Activated CD4-positive, alpha-beta T cell treated with anti-CD3 and anti-CD28 coated beads, Interleukin-2, Interleukin-4, amounts not matched to agents 100 ng/mL and 50 ng/mL, durations not matched to agents 16 hours and 8 hours (primary cell): Measurements from ENCODE around the gene DOK6.
"Not testable (repeated sequence)": the region's sequence is repeated elsewhere in the genome, so short reads cannot be mapped to it uniquely, and the experiment has no call there.

Source experiments
- DNase-seq: peaks from one replicate; pipeline ENCODE4 v3.0.0-alpha.2; 2020; ENCODE audit warnings: low spot score

The DOK6 gene

GRCh38 chr18:69813559-69813958 is 412.9 kb downstream of the DOK6 start:
- DNase-seq, result no peak

DNA sequence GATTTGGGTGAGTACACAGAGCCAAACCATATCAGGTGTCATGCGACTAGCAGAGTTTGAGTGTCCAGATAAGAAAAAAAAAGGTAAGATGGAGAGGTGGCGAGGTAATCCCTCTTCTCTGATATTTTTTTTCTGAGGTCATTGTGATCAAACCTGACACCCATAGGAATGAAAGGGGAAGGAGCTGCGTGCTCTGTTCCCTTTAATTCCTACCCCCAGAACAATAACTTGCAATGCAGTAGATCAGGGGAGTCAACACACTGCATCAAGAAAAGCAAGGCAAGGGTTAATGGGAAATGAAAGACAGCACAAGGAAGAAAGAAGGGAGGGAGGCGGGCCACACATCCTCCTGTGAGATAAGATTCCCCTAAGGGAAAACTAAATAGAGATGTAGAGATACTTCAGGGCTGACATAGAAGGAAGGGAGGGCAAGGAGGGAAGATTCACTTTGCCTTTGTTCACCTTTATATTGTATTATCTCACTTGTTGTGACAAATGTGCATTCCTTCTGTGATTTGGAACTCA is 414.2 kb downstream of the DOK6 start:
- DNase-seq, result no peak

DNA sequence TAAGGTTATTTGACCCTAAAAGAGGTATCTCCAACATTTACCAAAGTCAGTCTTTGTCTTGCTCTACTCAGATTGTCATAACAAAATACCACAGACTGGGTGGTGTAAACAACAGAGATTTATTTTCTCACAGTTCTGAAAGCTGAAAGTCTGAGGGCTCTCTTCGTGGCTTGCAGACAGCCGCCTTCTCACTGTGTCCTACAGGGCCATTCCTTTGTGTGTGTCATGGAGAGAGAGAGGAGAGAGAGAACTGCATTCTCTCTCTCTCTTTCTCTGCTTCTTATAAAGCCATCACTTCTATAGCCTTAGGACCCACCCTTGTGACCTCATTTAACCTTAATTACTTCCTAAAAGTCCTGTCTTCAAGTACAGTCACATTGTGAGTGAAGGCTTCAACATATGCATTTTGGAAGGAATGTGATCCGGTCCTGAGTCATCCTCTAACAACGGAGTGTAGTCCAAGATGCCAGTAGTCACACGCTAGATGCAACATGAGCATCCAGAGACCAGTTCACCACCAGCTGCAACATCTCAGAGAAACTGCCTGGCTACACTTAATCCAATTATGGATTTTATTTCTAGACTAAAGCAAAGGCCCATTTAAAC is 416.8 kb downstream of the DOK6 start:
- DNase-seq, result no peak

GRCh38 chr18:69819460-69819859 is 418.8 kb downstream of the DOK6 start:
- DNase-seq, result no peak

DNA sequence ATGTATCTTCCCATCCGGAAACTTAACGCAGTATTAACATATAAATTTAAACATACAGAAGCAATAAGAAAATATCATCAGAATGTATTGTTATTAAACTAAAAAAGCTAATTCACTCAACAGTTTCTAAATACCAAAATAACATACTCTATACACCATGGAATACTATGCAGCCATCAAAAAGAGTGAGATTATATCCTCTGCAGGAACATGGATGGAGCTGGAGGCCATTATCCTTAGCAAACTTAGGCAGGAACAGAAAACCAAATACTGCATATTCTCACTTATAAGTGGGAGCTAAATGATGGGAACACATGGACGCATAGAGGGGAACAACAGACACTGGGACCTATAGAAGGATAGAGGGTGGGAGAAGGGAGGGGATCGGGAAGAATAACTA is 419.9 kb downstream of the DOK6 start:
- no peak for DNase-seq

GRCh38 chr18:69830189-69830588 is 429.5 kb downstream of the DOK6 start:
- no peak for DNase-seq

GRCh38 chr18:69834980-69835379 is 434.3 kb downstream of the DOK6 start:
- DNase-seq, result not testable (repeated sequence)

DNA sequence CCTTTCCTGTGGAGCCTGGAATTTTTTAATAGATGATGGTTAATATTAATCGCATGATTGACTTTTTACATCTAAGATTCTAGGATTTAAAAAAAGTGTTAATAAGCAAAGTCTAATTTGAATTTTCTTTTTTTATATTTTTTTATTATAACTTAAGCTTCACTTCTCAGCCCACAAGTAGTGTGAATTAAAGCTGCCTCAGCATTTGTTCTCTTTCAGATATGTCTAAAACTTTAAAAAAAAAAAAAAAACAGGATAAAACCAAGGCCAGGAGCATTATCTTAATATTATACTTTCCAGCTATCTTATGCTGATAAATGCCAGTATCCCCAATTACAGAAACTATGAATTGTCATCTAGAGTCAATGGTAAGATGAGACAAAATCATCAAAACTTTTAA is 437.3 kb downstream of the DOK6 start:
- no peak for DNase-seq

- DNase-seq, result no peak
These were observed 438.1 kb downstream of the DOK6 start for GRCh38 chr18:69838620-69839411.

DNA sequence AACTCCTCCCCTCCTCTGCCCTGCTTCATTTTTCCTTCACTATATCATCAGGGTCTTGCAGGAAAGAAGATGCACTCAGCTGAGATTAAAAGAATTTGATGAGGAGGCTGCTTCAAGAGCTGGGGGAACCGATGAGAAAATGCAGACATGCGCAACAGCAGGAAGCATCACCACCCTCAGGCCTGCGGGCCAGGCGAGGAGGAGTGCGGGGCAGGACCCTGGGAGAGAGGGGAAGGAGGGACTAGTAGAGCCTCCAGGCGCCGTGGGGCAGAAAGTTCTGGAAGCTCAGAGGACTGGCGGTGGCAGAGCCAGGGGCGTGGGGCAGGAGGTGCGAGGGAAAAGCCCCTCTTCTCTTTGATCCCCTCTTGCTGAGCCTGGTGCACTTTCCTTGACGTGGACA is 438.8 kb downstream of the DOK6 start:
- no peak for DNase-seq

- no peak for DNase-seq
These were observed 439.3 kb downstream of the DOK6 start for GRCh38 chr18:69840001-69840400.

- DNase-seq, result no peak
These were observed 439.8 kb downstream of the DOK6 start for GRCh38 chr18:69840445-69840844.

DNA sequence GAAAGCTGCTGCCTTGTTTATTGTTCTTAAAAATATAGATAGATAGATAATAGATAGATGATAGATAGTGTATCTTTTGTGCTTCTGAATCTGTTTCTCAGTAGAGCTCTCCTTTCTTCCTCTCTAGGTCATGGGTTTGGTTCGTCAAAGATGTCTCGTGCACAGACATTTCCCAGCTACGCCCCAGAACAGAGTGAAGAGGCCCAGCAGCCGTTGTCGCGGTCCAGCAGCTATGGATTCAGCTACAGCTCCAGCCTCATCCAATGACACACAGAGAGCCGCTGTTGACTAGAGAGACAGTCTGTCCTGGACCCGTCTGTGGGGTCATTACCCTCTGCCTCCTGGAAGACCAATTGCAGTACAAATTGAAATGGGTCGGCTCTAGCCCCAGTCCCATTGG is 440.4 kb downstream of the DOK6 start:
- DNase-seq, result no peak

DNA sequence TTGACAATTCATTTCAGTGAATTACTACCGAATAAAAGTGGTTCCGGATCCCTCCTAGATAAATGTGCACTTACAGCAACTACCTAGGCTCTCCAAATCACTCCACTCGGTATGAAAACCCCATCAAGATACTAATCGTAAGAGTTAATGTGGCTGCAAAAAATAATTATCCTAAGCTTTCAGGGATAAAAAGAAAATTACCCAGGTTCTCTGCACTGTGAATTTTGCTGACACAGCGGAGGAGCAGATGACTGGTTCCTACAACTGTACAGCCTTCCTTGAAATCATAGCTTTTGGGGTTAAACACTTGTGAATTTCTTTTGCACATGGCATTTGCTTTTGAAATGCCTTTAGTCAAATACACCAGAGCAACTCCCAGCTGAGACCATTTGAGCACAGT is 442.3 kb downstream of the DOK6 start:
- no peak for DNase-seq

GRCh38 chr18:69844656-69845055 is 444.0 kb downstream of the DOK6 start:
- no peak for DNase-seq

DNA sequence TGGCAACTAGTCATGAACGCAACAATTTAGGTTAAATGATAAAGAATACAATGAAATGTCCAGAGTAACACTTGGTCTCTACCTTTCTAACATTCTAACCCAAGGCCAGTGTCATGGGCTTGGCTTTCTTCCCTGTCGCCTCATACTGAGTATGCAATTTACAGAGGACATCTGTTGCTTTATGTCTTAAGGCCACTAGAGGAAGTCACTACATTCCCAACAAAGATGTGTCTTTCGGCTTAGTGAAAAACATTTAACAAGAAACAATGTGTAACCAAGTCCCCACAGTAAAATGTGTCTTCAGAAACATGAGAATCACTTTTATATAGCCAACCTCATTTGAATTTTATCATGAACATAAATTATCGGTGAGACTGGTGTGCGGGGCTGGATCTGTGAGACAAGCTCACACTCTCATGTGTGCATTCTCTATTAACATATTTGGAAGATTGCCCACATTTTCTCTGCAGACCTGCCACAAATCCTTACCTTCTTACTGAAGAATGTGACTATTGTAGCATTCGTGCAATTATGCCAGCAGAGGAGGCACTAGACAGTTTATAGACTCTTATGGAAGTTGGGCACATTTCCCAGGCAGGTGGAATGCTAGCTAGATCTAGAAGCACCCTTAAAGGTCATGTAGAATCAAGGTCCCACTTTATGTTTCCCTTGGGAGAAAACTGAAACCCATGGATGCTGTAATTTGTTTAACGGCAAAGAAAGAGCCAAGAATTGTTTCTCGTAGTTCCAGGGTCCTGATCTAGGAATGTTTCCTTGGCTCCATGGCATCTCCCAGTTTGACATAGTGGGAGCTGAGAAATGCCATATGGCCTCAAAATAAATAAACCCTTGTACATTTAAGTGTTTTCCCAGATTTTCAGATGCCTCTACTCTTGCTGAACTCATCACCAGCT is 445.2 kb downstream of the DOK6 start:
- DNase-seq, result no peak

DNA sequence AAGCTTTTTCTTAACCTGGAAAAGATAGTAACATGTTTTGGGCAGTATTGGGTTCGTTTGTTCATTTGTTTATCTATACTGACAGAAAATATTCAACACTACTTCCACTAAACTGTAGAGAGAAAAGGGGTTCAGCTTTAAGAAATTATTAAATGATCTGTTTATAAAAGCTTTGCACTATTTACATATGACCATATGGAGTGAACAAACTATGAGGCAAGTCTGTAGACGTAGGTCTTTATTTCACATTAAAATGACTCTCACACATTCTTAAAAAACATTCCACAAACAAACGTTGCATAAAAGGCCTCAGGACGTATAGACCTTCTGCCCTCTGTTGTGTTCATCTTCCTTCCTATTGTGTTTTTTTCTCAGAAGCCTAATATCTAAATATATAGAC is 452.4 kb downstream of the DOK6 start:
- DNase-seq, result no peak

DNA sequence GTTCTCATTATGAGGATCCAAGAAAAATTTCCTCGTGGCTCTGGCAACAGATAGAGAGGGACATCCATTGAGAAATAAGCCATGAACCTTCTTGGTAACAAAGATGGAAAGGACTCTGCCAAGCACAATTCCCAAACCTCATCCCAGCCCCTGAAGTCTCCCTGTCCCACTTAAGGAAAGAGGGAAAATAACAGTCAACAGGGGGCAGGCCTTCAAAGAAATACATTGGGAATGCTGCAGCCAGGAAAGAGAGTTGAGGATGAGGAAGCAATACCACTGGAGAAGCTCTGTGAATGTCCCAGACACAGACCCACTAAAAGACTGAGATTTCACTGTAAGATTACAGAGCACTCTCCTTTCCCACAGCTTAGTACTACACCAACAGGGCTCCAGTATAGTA is 453.8 kb downstream of the DOK6 start:
- no peak for DNase-seq

- no peak for DNase-seq
These were observed 458.2 kb downstream of the DOK6 start for GRCh38 chr18:69858897-69859296.

DNA sequence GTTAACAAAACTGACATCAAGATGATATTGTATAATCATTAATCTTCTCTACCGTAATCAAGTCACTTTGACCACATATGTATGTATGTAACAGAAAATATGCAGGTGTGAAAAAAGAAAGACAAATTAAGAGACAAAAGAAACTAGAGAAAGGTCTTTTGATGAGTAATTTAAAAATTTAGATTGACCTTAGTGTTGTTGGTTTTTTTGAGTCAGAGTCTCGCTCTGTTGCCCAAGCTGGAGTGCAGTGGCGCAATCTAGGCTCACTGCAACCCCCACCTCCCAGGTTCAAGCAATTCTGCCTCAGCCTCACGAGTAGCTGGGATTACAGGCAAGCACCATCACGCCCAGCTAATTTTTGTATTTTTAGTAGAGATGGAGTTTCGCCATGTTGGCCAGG is 464.1 kb downstream of the DOK6 start:
- DNase-seq, result not testable (repeated sequence)

DNA sequence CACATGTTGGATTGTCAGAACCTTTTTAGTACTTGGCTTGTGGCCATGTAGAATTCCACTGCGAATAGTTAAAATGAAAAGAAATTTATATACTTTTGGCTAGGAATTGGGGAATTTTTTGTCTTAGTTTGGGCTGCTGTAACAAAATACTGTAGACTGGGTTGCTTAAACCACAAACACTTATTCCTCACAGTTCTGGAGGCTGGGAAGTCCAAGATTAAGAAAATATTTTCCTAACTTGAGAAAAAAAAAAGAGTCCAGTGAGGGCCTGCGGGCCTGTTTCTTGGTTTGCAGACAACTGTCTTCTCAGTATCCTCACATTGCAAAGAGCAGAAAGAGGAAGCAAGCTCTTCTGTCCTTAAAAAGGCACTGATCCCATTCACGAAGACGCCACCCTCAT is 465.1 kb downstream of the DOK6 start:
- DNase-seq, result no peak

DNA sequence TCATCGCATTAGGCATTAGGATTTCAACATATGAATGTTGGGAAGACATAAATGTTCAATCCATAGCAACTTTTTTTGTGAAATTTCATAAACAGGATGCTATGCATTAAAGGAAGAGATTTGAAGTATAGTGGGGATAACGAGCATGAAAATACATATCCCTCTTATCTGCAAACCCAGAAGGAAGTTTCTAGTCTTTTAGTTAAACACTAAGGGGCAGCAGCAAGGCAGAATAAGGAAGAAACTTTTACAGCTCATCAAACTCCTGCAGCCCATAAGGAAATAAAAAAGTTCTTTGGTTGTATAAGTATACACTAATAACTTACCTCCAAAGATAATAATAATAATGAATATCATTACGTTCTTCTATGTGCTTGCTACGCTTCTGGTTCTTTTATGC is 465.5 kb downstream of the DOK6 start:
- DNase-seq, result no peak

- DNase-seq, result no peak
These were observed 470.0 kb downstream of the DOK6 start for GRCh38 chr18:69870736-69871135.
